Measurements from ENCODE around the gene DAG1.

- TF ChIP-seq ZBTB33 (IDR thresholded peaks at IDR 0.05; ENCODE audit: borderline replicate concordance, low read depth) = no peak
- no peak for TF ChIP-seq POLR2AphosphoS5 (IDR thresholded peaks at IDR 0.05; ENCODE audit: low read depth, low read length)
- no peak for TF ChIP-seq CTCF (IDR thresholded peaks at IDR 0.05)
- no peak for TF ChIP-seq TAF1 (IDR thresholded peaks at IDR 0.05; ENCODE audit: borderline replicate concordance, low read depth, low read length)
- TF ChIP-seq FOXM1 (IDR thresholded peaks at IDR 0.05; ENCODE audit: low read depth) = no peak
- no peak for TF ChIP-seq GABPA (IDR thresholded peaks at IDR 0.05; ENCODE audit: low read depth)
- no peak for TF ChIP-seq RCOR1 (IDR thresholded peaks at IDR 0.05; ENCODE audit: low read length)
- no peak for TF ChIP-seq ELF1 (IDR thresholded peaks at IDR 0.05)
- no peak for TF ChIP-seq SIN3A (IDR thresholded peaks at IDR 0.05; ENCODE audit: borderline replicate concordance, low read depth, low read length)
- TF ChIP-seq EP300 (IDR thresholded peaks at IDR 0.05; ENCODE audit: borderline replicate concordance in 1 of 2, low read depth in 1 of 2, low read length in 1 of 2) = no peak
- no peak for TF ChIP-seq YY1 (IDR thresholded peaks at IDR 0.05; ENCODE audit: low read depth)
These were observed 98.9 kb downstream of the DAG1 start for GRCh38 chr3:49568965-49569364.

Measured in SK-N-SH (cell line).